ENCODE results near the gene NKPD1. TPM values are rescaled to one million over a fixed set of nuclear protein-coding genes. Genes with fewer than 3 reads are reported as not detected.

Gene NKPD1
- total and polyA plus RNA-seq, 2 experiments from 2014 or later: 0.11 TPM; not detected in 1

- H3K9ac ChIP-seq: no peak overlapping the region
- H3K79me2 ChIP-seq (ENCODE audit: insufficient read depth): peaks cover 98% of the 10 kb centered on the region
- H3F3A ChIP-seq (ENCODE audit: insufficient read depth): no peaks in the 10 kb centered on the region
- H4K20me1 ChIP-seq (ENCODE audit: insufficient read depth): peaks cover 15% of the 10 kb centered on the region; the same call in 1 of the 2 replicates
- no peak for DNase-seq
- H3K9me3 ChIP-seq (ENCODE audit: low read depth): no peaks in the 10 kb centered on the region
- H3K27me3 ChIP-seq (replicated peaks; ENCODE audit: insufficient read depth): no peaks in the 10 kb centered on the region
- WGBS, 2 experiments (ENCODE audit: low coverage in 1 of 2, low lambda C conversion rate in 2 of 2, missing lambda C conversion rate in 2 of 2): 79 to 85% methylated on average over 5 of the region's 5 CpGs
- H3K4me1 ChIP-seq (ENCODE audit: insufficient read depth): no peaks in the 10 kb centered on the region
- TF ChIP-seq EZH2phosphoT487 (IDR thresholded peaks at IDR 0.05; ENCODE audit: insufficient read depth, low read depth) (no peak), EZH2 (IDR thresholded peaks at IDR 0.05; ENCODE audit: insufficient read depth, poor library complexity, severe bottlenecking) (no peak)
- no peaks in the 10 kb centered on the region for H3K36me3 ChIP-seq (ENCODE audit: low read depth)
- H3K4me2 ChIP-seq (ENCODE audit: unreplicated experiment): no peak overlapping the region
- no peaks in the 10 kb centered on the region for H3K9me2 ChIP-seq (ENCODE audit: insufficient read depth)
- no peak overlapping the region for H2AFZ ChIP-seq
- H3K27ac ChIP-seq: no peak overlapping the region
- no peak overlapping the region for H3K4me3 ChIP-seq
- in situ Hi-C loops (cut with MboI): no loop called here
Measured at GRCh38 chr19:45118106-45118505, 42.7 kb downstream of the NKPD1 start.

- peaks cover 15% of the 10 kb centered on the region; the same call in 1 of the 2 replicates for H4K20me1 ChIP-seq (ENCODE audit: insufficient read depth)
- 71 to 75% methylated on average over 12 of the region's 12 CpGs for WGBS, 2 experiments (ENCODE audit: low coverage in 1 of 2, low lambda C conversion rate in 2 of 2, missing lambda C conversion rate in 2 of 2)
- peaks cover 99% of the 10 kb centered on the region for H3K79me2 ChIP-seq (ENCODE audit: insufficient read depth)
- no peak overlapping the region for H3K4me3 ChIP-seq
- no peaks in the 10 kb centered on the region for H3K9me3 ChIP-seq (ENCODE audit: low read depth)
- H2AFZ ChIP-seq: no peak overlapping the region
- no peak overlapping the region for H3K9ac ChIP-seq
- no peak overlapping the region for H3K4me2 ChIP-seq (ENCODE audit: unreplicated experiment)
- no peaks in the 10 kb centered on the region for H3K4me1 ChIP-seq (ENCODE audit: insufficient read depth)
- H3K27ac ChIP-seq: no peak overlapping the region
- in situ Hi-C loops (cut with MboI): no loop called here
- H3K9me2 ChIP-seq (ENCODE audit: insufficient read depth): no peaks in the 10 kb centered on the region
- H3K36me3 ChIP-seq (ENCODE audit: low read depth): no peaks in the 10 kb centered on the region
- TF ChIP-seq EZH2phosphoT487 (IDR thresholded peaks at IDR 0.05; ENCODE audit: insufficient read depth, low read depth) (no peak), EZH2 (IDR thresholded peaks at IDR 0.05; ENCODE audit: insufficient read depth, poor library complexity, severe bottlenecking) (no peak)
- no peak for DNase-seq
- no peaks in the 10 kb centered on the region for H3F3A ChIP-seq (ENCODE audit: insufficient read depth)
- no peaks in the 10 kb centered on the region for H3K27me3 ChIP-seq (replicated peaks; ENCODE audit: insufficient read depth)
Measured at GRCh38 chr19:45117671-45118070, 43.1 kb downstream of the NKPD1 start.

DNA sequence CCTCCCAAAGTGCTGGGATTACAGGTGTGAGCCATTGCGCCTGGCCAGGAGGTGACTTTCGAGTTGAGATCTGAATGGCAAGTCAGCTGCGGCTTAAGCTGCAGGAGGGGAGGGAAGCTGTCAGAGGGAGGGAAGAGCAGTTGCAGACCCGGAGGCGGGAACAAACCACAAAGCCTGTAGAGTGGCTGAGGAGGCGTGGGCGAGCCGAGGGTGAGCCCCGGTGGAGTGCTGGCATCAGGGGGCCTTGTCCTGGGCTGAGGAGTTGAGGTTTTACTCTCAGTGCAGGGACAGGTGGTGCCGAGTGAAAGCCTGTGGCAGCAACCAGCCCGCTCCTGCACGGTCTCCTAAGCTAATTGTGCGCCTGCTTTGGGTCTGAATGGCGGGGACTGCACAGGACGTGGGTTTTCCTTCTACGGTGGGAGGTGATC is 43.6 kb downstream of the NKPD1 start:
- H3F3A ChIP-seq (ENCODE audit: insufficient read depth): no peaks in the 10 kb centered on the region
- H3K27ac ChIP-seq: no peak overlapping the region
- no peak overlapping the region for H3K4me3 ChIP-seq
- H3K9me3 ChIP-seq (ENCODE audit: low read depth): no peaks in the 10 kb centered on the region
- in situ Hi-C loops (cut with MboI): no loop called here
- H3K36me3 ChIP-seq (ENCODE audit: low read depth): no peaks in the 10 kb centered on the region
- WGBS, 2 experiments (ENCODE audit: low coverage in 1 of 2, low lambda C conversion rate in 2 of 2, missing lambda C conversion rate in 2 of 2): 74 to 78% methylated on average over 16 of the region's 16 CpGs
- H3K9ac ChIP-seq: no peak overlapping the region
- TF ChIP-seq EZH2 (IDR thresholded peaks at IDR 0.05; ENCODE audit: insufficient read depth, poor library complexity, severe bottlenecking): no peak
- no peak for TF ChIP-seq EZH2phosphoT487 (IDR thresholded peaks at IDR 0.05; ENCODE audit: insufficient read depth, low read depth)
- no peaks in the 10 kb centered on the region for H3K27me3 ChIP-seq (replicated peaks; ENCODE audit: insufficient read depth)
- H2AFZ ChIP-seq: no peak overlapping the region
- peak; percentile 17 for DNase-seq
- no peaks in the 10 kb centered on the region for H3K9me2 ChIP-seq (ENCODE audit: insufficient read depth)
- no peak overlapping the region for H3K4me2 ChIP-seq (ENCODE audit: unreplicated experiment)
- peaks cover 15% of the 10 kb centered on the region; the same call in 1 of the 2 replicates for H4K20me1 ChIP-seq (ENCODE audit: insufficient read depth)
- no peaks in the 10 kb centered on the region for H3K4me1 ChIP-seq (ENCODE audit: insufficient read depth)
- H3K79me2 ChIP-seq (ENCODE audit: insufficient read depth): peaks cover 99% of the 10 kb centered on the region

DNA sequence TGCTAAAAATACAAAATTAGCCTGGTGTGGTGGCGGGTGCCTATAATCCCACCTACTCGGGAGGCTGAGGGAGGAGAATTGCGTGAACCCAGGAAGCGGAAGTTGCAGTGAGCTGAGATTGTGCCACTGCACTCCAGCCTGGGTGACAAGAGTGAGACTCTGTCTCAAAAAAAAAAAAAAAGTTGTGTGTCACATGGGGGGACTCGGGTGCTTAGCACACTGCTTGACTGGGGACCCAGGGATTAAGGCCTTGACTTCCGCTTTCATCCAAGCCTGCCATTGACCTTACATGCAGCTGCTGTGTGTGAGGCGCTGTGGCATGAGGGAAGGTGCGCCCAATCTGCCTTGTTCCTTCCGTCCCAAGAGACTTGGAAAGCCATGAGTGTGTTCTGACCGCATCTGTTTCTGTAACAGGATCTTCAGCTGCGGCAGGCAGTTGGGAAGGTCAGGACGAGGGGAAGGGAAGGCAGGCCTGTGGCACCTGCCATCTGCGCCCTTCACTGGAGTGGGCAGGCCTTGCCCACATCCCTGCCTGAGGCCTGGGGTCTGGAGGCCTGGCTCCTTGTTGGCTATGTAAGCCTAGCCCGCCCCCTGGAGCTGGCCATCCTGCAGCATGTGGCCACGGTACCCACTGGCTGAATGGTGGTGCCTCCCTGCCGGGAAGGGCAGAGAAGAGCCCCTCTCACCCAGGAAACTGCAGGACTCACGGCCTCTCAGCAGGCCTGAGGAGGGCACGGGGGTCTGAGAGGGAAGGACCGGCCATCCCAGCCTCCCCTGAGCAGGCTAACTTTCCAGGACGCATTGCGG is 44.8 kb downstream of the NKPD1 start:
- 91 to 94% methylated on average over 20 to 21 of the region's 21 CpGs for WGBS, 2 experiments (ENCODE audit: low coverage in 1 of 2, low lambda C conversion rate in 2 of 2, missing lambda C conversion rate in 2 of 2)
- Histone ChIP-seq H3K4me1 (ENCODE audit: insufficient read depth) (no peaks in the 10 kb centered on the region), H3K79me2 (ENCODE audit: insufficient read depth) (peaks cover 99% of the 10 kb centered on the region), H3K9ac (no peak overlapping the region), H4K20me1 (ENCODE audit: insufficient read depth) (peaks cover 16% of the 10 kb centered on the region), H3K4me3 (no peak overlapping the region), H3K27me3 (replicated peaks; ENCODE audit: insufficient read depth) (no peaks in the 10 kb centered on the region), H3K27ac (no peak overlapping the region), H3K9me2 (ENCODE audit: insufficient read depth) (no peaks in the 10 kb centered on the region), H2AFZ (no peak overlapping the region), H3K4me2 (ENCODE audit: unreplicated experiment) (no peak overlapping the region), H3K36me3 (ENCODE audit: low read depth) (no peaks in the 10 kb centered on the region), H3K9me3 (ENCODE audit: low read depth) (no peaks in the 10 kb centered on the region), H3F3A (ENCODE audit: insufficient read depth) (no peaks in the 10 kb centered on the region)
- DNase-seq: no peak
- TF ChIP-seq EZH2 (IDR thresholded peaks at IDR 0.05; ENCODE audit: insufficient read depth, poor library complexity, severe bottlenecking) (no peak), EZH2phosphoT487 (IDR thresholded peaks at IDR 0.05; ENCODE audit: insufficient read depth, low read depth) (no peak)
- in situ Hi-C loops (cut with MboI): no loop called here

Measured in GM23248 (cell line).